ENCODE results near the gene TPPP3.
A peak's percentile ranks its signal among the peaks of the same experiment; 100 is the strongest.

The TPPP3 gene

DNA sequence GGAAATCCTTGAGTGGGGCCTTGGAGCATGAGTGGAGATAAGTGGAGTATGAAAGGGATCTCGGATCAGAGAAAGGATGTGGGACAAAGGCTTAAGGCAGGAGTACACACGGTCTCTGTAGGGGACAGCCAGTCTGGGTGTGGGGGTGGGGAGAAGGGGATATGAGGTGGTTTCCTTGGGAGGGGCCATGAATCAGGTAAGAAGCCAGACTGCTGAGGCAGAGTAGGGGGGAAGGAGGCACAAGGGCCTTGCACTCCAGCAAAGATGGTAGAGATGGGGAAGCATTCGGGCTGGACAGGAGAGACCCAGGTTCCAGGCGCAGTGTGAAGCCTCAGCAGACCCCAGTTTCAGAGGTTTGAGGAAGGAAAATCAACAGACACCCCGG lies 39.2 kb upstream of the TPPP3 start:
- TF ChIP-seq NFRKB (IDR thresholded peaks at IDR 0.05) (no peak), ELF4 (IDR thresholded peaks at IDR 0.05) (no peak), ZNF384 (IDR thresholded peaks at IDR 0.05) (no peak), L3MBTL2 (conservative IDR thresholded peaks at IDR 0.05) (no peak), FOXK2 (IDR thresholded peaks at IDR 0.05) (no peak), SUZ12 (IDR thresholded peaks at IDR 0.05) (no peak), CTBP1 (IDR thresholded peaks at IDR 0.05; ENCODE audit: borderline replicate concordance) (no peak), FOXA1 (IDR thresholded peaks at IDR 0.05) (no peak), SP1 (IDR thresholded peaks at IDR 0.05) (no peak), BHLHE40 (IDR thresholded peaks at IDR 0.05; ENCODE audit: borderline replicate concordance) (no peak), TARDBP (IDR thresholded peaks at IDR 0.05) (no peak), FOXM1 (IDR thresholded peaks at IDR 0.05; ENCODE audit: borderline replicate concordance) (no peak), ARNT (IDR thresholded peaks at IDR 0.05) (no peak), LEF1 (IDR thresholded peaks at IDR 0.05; ENCODE audit: borderline replicate concordance) (no peak)
- TF ChIP-seq, protein P1, sequence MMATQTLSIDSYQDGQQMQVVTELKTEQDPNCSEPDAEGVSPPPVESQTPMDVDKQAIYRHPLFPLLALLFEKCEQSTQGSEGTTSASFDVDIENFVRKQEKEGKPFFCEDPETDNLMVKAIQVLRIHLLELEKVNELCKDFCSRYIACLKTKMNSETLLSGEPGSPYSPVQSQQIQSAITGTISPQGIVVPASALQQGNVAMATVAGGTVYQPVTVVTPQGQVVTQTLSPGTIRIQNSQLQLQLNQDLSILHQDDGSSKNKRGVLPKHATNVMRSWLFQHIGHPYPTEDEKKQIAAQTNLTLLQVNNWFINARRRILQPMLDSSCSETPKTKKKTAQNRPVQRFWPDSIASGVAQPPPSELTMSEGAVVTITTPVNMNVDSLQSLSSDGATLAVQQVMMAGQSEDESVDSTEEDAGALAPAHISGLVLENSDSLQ (IDR thresholded peaks at IDR 0.05) = no peak
- CTCF ChIA-PET = interaction anchor here (1.0 to 2.0 kb wide), 2 partner anchors 33 to 48 kb away, joined by 3 to 9 read pairs; partner anchors contain the start of gene ATP6V0D1
- POLR2A ChIA-PET = no interaction called here
- DNase-seq (ENCODE audit: extremely low spot score) = no peak

DNA sequence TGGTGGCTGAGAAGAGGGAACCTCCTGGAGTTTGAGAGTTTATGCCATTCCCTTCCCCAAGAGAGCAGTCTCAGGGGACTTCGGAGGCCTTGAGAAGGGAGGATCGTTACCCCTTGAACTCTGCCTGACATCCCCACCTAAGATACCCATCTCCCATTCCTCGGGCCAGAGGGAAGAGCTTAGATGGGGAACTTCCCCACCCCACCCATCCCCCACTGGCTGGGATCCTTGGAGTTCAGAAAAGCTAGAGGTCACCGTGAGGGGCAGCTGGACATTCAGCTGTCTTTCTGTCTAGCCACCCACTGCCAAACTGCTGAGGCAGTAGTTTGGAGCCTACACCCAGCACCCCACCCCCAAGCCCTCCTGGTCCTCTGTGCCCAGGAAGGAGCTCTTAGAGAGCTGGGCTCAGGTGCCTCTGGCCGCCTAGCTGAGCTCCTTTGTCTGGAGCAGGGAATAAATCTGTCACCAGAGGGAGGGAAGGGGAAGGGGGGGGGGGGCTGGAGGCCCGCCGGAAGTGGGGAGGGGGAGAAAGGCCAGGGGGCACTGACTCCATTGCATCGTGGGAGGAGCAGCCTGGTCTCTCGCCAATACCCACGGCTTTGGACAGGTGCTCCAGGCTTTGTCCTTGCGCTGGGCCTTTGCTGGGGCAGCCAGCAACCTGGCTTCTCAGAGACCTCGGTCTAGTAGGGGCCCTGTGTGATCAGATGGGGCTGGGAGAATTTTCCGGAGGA lies 38.6 kb upstream of the TPPP3 start:
- POLR2A ChIA-PET = interaction anchor here (1.6 kb wide), 1 partner anchor 25 kb away, joined by 4 read pairs; no protein-coding TSS in a partner anchor
- TF ChIP-seq CTBP1 (IDR thresholded peaks at IDR 0.05; ENCODE audit: borderline replicate concordance) (no peak), ELF4 (IDR thresholded peaks at IDR 0.05) (no peak), ZNF384 (IDR thresholded peaks at IDR 0.05) (no peak), FOXA1 (IDR thresholded peaks at IDR 0.05) (no peak), FOXM1 (IDR thresholded peaks at IDR 0.05; ENCODE audit: borderline replicate concordance) (no peak), ARNT (IDR thresholded peaks at IDR 0.05) (no peak), FOXK2 (IDR thresholded peaks at IDR 0.05) (no peak), HDGF (IDR thresholded peaks at IDR 0.05; ENCODE audit: borderline replicate concordance) (no peak)
- TF ChIP-seq, protein P1 (IDR thresholded peaks at IDR 0.05) = no peak
- CTCF ChIA-PET = interaction anchor here (1.0 to 2.0 kb wide), 2 partner anchors 34 to 48 kb away, joined by 3 to 9 read pairs; partner anchors contain the start of gene ATP6V0D1
- DNase-seq (ENCODE audit: extremely low spot score) = no peak

DNA sequence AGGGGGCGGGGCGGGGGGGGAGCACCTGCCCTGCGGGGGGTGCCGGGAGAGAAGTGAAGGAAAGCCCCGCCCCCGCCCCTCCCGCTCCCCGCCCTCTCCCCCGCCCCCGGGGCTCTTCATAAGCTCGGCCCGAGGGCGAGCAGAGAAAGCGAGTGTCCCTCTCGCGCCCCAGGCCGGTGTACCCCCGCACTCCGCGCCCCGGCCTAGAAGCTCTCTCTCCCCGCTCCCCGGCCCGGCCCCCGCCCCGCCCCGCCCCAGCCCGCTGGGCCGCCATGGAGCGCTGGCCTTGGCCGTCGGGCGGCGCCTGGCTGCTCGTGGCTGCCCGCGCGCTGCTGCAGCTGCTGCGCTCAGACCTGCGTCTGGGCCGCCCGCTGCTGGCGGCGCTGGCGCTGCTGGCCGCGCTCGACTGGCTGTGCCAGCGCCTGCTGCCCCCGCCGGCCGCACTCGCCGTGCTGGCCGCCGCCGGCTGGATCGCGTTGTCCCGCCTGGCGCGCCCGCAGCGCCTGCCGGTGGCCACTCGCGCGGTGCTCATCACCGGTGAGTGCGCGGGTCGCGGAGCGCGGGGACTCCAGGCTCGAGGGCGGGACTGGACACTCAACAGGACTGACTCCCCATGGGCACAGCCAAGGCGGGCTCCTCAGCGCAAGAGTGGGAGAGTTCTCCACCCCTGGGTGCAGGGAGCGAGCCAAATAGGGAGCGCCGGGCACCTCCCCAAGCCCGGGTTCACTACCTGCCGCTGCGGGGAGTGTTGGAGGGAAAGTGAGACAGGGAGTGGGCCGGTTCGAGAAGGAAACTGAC lies 37.9 kb upstream of the TPPP3 start, which contains the start of gene HSD11B2:
HSD11B2 (plus strand) TSS at position 145 of the 798 bp plus-strand sequence; CDS start at position 273, 128 bp downstream.
- peak; percentile 65 for DNase-seq (ENCODE audit: extremely low spot score)
- CTCF ChIA-PET = interaction anchor here (1.0 to 2.0 kb wide), 2 partner anchors 35 to 49 kb away, joined by 3 to 9 read pairs; partner anchors contain the start of gene ATP6V0D1
- TF ChIP-seq L3MBTL2 (conservative IDR thresholded peaks at IDR 0.05) = no peak
- no peak for TF ChIP-seq BHLHE40 (IDR thresholded peaks at IDR 0.05; ENCODE audit: borderline replicate concordance)
- no peak for TF ChIP-seq ELF4 (IDR thresholded peaks at IDR 0.05)
- no peak for TF ChIP-seq SUZ12 (IDR thresholded peaks at IDR 0.05)
- TF ChIP-seq, protein P1 (IDR thresholded peaks at IDR 0.05) = no peak
- TF ChIP-seq HDGF (IDR thresholded peaks at IDR 0.05; ENCODE audit: borderline replicate concordance) = no peak
- TF ChIP-seq FOXA1 (IDR thresholded peaks at IDR 0.05) = no peak
- TF ChIP-seq ZNF384 (IDR thresholded peaks at IDR 0.05) = no peak
- no peak for TF ChIP-seq SP1 (IDR thresholded peaks at IDR 0.05)
- no peak for TF ChIP-seq FOXK2 (IDR thresholded peaks at IDR 0.05)
- TF ChIP-seq NFRKB (IDR thresholded peaks at IDR 0.05) = no peak
- no peak for TF ChIP-seq FOXM1 (IDR thresholded peaks at IDR 0.05; ENCODE audit: borderline replicate concordance)
- no peak for TF ChIP-seq ARNT (IDR thresholded peaks at IDR 0.05)
- TF ChIP-seq CTBP1 (IDR thresholded peaks at IDR 0.05; ENCODE audit: borderline replicate concordance) = no peak
- TF ChIP-seq TARDBP (IDR thresholded peaks at IDR 0.05) = no peak
- no peak for TF ChIP-seq LEF1 (IDR thresholded peaks at IDR 0.05; ENCODE audit: borderline replicate concordance)
- POLR2A ChIA-PET = interaction anchor here (0.6 to 1.6 kb wide), 3 partner anchors 10 to 32 kb away, joined by 3 to 4 read pairs (median 3); no protein-coding TSS in a partner anchor

DNA sequence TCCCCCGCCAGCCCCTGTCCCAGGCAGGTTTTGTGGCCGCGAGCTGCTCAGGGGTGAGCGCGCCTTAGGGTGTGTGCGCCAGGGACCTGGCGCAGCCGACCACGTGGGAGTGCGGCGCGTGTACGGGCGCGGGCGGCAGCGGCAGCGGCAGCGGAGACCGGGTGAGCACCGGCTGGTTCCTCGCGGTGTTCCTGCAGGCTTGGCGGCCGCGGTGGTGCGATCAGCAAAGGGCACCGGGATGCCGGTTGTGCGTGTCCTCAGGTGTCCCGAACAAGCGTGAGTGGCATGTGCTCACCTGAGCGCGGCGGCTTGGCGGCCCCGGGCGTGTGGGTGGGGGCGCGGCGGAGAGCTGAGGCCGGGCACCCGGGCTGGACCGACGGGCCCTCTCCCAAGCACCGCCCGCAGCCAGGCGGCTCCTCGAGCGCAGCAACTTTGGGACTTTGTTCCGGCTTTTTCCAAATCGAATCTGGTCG lies 37.2 kb upstream of the TPPP3 start:
- CTCF ChIA-PET = interaction anchor here (2.0 kb wide), 1 partner anchor 50 kb away, joined by 9 read pairs; the partner anchor contains the start of gene ATP6V0D1
- TF ChIP-seq L3MBTL2 (conservative IDR thresholded peaks at IDR 0.05) = peak; percentile 70; the same call in 1 of the 2 replicates
- TF ChIP-seq NFRKB (IDR thresholded peaks at IDR 0.05) = no peak
- POLR2A ChIA-PET = interaction anchor here (0.6 to 1.6 kb wide), 3 partner anchors 10 to 33 kb away, joined by 3 to 4 read pairs (median 3); no protein-coding TSS in a partner anchor
- DNase-seq (ENCODE audit: extremely low spot score) = no peak

DNA sequence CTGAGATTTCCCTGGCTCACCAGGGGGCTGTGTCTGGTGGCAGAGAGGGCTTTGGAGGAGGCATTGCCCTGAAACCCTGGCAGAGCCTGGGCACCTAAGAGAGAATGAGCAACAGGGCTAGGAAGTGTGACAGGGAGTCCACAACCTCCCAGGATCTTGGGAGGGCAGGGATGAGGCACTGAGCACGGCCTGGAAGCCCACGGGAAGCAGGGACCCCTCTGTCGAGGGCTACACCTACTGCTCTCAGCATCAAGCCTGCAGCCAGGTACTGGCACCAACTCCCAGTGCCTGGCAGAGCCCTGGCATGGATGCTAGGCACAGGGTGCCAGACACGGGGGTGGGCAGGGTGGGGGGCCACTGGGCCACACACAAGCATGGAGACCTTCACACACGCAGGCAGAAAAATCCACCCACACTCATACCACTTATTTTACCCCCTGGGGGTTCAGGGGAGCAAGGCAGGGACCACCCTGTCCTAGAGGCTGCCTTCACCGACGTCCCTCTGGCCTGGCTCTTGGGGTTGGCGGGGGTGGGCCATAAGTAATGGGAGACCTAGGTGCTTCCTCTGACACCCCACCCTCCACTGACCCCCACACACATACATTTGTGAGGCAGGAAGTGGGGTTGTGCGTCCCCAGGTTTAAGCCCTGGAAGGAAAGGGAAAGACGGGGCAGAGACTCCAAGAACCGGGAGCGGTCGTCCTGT lies 36.7 kb upstream of the TPPP3 start:
- TF ChIP-seq FOXM1 (IDR thresholded peaks at IDR 0.05; ENCODE audit: borderline replicate concordance) (no peak), NFRKB (IDR thresholded peaks at IDR 0.05) (no peak), SP1 (IDR thresholded peaks at IDR 0.05) (no peak), CTBP1 (IDR thresholded peaks at IDR 0.05; ENCODE audit: borderline replicate concordance) (no peak), FOXA1 (IDR thresholded peaks at IDR 0.05) (no peak), BHLHE40 (IDR thresholded peaks at IDR 0.05; ENCODE audit: borderline replicate concordance) (no peak), FOXK2 (IDR thresholded peaks at IDR 0.05) (no peak)
- ChIA-PET CTCF (interaction anchor here (6.0 kb wide), 1 partner anchor 35 kb away, joined by 50 read pairs; no protein-coding TSS in a partner anchor), POLR2A (interaction anchor here (1.1 kb wide), 1 partner anchor 11 kb away, joined by 3 read pairs; no protein-coding TSS in a partner anchor)
- DNase-seq (ENCODE audit: extremely low spot score) = no peak

All from HEK293T (cell line).